SK-N-SH (cell line): ENCODE data around the gene DLG2. TPM values are rescaled to one million over a fixed set of nuclear protein-coding genes. Genes with fewer than 3 reads are reported as not detected.

Experiments used
- CTCF ChIA-PET: fragments of 300-600, 350-600 bp; formaldehyde crosslinking; extraction: SDS; loops from one replicate; lab custom pipeline; 2021; lab: Yijun Ruan, JAX
- POLR2A ChIA-PET: fragments of 350-600 bp; sonication (Branson Sonifier 250); formaldehyde crosslinking; extraction: SDS; loops from one replicate; lab custom pipeline; 2020; ENCODE audit warnings: antibody characterized with exemption, inconsistent platforms; lab: Yijun Ruan, JAX
- DNase-seq: peaks from one replicate; pipeline ENCODE4 v3.0.0; 2012
- H2AFZ ChIP-seq: fragments of 200-600 bp; sonication (generic); 2 replicates; pipeline ENCODE4 v1.8.1; 2016; ENCODE audit warnings: antibody characterized with exemption, mild to moderate bottlenecking, low read depth
- H3F3A ChIP-seq: fragments of 200-600 bp; sonication (generic); replicated peaks from 2 replicates; pipeline ENCODE3; 2016; ENCODE audit warnings: antibody characterized with exemption, mild to moderate bottlenecking; ENCODE audit not compliant: insufficient read depth
- H3K27ac ChIP-seq, 2 experiments: fragments of 200-500 bp in 1 of 2; fragments of 200-600 bp in 1 of 2; sonication (Bioruptor generic) in 1 of 2; sonication (generic), shearing (Covaris generic) in 1 of 2; 2 replicates each; pipeline versions ENCODE4 v1.5.1 to v1.6.1; 2014 to 2016; ENCODE audit warnings: low read depth in 2 of 2, inconsistent platforms in 1 of 2, low read length in 1 of 2, mild to moderate bottlenecking in 1 of 2, mixed read lengths in 1 of 2
- H3K27me3 ChIP-seq: fragments of 200-600 bp; sonication (generic), shearing (Covaris generic); 2 replicates; pipeline ENCODE4 v1.6.1; 2016; ENCODE audit warnings: mixed run types; ENCODE audit not compliant: insufficient read depth
- H3K36me3 ChIP-seq, 2 experiments: fragments of 200-500 bp in 1 of 2; fragments of 200-600 bp in 1 of 2; sonication (Bioruptor generic) in 1 of 2; sonication (generic) in 1 of 2; replicated peaks in 1 of 2; 2 replicates each; pipeline versions ENCODE3 to v1.5.1; 2014 to 2016; ENCODE audit warnings: low read length in 1 of 2, mild to moderate bottlenecking in 1 of 2; ENCODE audit not compliant: insufficient read depth in 2 of 2, control insufficient read depth in 1 of 2
- H3K4me1 ChIP-seq, 2 experiments: fragments of 200-500 bp in 1 of 2; fragments of 200-600 bp in 1 of 2; sonication (Bioruptor generic) in 1 of 2; sonication (generic), shearing (Covaris generic) in 1 of 2; 2 replicates each; pipeline versions ENCODE4 v1.5.1 to v1.6.1; 2014 to 2016; ENCODE audit warnings: low read depth in 1 of 2, low read length in 1 of 2, mixed run types in 1 of 2; ENCODE audit not compliant: insufficient read depth in 2 of 2, control insufficient read depth in 1 of 2
- H3K4me2 ChIP-seq: fragments of 200-600 bp; sonication (generic), shearing (Covaris generic); 2 replicates; pipeline ENCODE4 v1.6.1; 2017; ENCODE audit warnings: mixed run types
- H3K4me3 ChIP-seq, 2 experiments: fragments of 200-500 bp in 1 of 2; fragments of 200-600 bp in 1 of 2; sonication (Bioruptor generic) in 1 of 2; sonication (generic), shearing (Covaris generic) in 1 of 2; 2 replicates each; pipeline versions ENCODE4 v1.5.1 to v1.8.1; 2014 to 2016; ENCODE audit warnings: low read depth in 2 of 2, inconsistent platforms in 1 of 2, low read length in 1 of 2, mild to moderate bottlenecking in 1 of 2, mixed read lengths in 1 of 2, moderate library complexity in 1 of 2
- H3K79me2 ChIP-seq: fragments of 200-600 bp; sonication (generic); 2 replicates; pipeline ENCODE4 v1.8.1; 2017; ENCODE audit warnings: mild to moderate bottlenecking; ENCODE audit not compliant: insufficient read depth
- H3K9ac ChIP-seq: fragments of 200-600 bp; sonication (generic); 2 replicates; pipeline ENCODE4 v1.6.1; 2017; ENCODE audit warnings: mixed run types
- H3K9me2 ChIP-seq: fragments of 200-600 bp; sonication (generic); 2 replicates; pipeline ENCODE4 v1.6.1; 2017; ENCODE audit warnings: mixed run types
- H3K9me3 ChIP-seq: fragments of 200-600 bp; sonication (generic); 2 replicates; pipeline ENCODE4 v1.6.1; 2017; ENCODE audit warnings: mixed run types, mild to moderate bottlenecking, moderate library complexity
- H4K20me1 ChIP-seq: fragments of 200-600 bp; sonication (generic); 2 replicates; pipeline ENCODE4 v1.6.1; 2017; ENCODE audit warnings: mild to moderate bottlenecking, mixed run types; ENCODE audit not compliant: insufficient read depth
- EP300 ChIP-seq, 2 experiments: IDR thresholded peaks; 2 replicates each; pipeline versions ENCODE4 v1.4.0 to v1.6.1; 2012; ENCODE audit warnings: borderline replicate concordance in 1 of 2, low read depth in 1 of 2, low read length in 1 of 2
- EZH2phosphoT487 ChIP-seq: fragments of 200-600 bp; sonication (generic); IDR thresholded peaks from 2 replicates; pipeline ENCODE4 v1.6.1; 2017; ENCODE audit warnings: low read depth, mixed run types, mild to moderate bottlenecking, antibody characterized with exemption, moderate library complexity, borderline replicate concordance
- FOSL2 ChIP-seq: IDR thresholded peaks from 2 replicates; pipeline ENCODE4 v1.4.0; 2012; ENCODE audit warnings: low read depth, mild to moderate bottlenecking, moderate library complexity, borderline replicate concordance
- FOXJ3 ChIP-seq: sonication (generic); formaldehyde crosslinking; IDR thresholded peaks from 2 replicates; pipeline ENCODE4 v1.5.1; 2020; ENCODE audit warnings: mild to moderate bottlenecking, missing genetic modification reagents
- JUND ChIP-seq: IDR thresholded peaks from 2 replicates; pipeline ENCODE4 v1.4.0; 2012
- MXI1 ChIP-seq: IDR thresholded peaks from 2 replicates; pipeline ENCODE4 v1.6.1; 2012; ENCODE audit warnings: mild to moderate bottlenecking, low read depth, low read length, improper control_type of control experiment
- NFIC ChIP-seq: IDR thresholded peaks from 2 replicates; pipeline ENCODE4 v1.4.0; 2012; ENCODE audit warnings: borderline replicate concordance
- NRF1 ChIP-seq: IDR thresholded peaks from 2 replicates; pipeline ENCODE4 v1.6.1; 2012; ENCODE audit warnings: low read depth, mild to moderate bottlenecking, low read length
- POLR2AphosphoS5 ChIP-seq: IDR thresholded peaks from 2 replicates; pipeline ENCODE4 v1.6.1; 2012; ENCODE audit warnings: low read depth, low read length
- RFX5 ChIP-seq: IDR thresholded peaks from 2 replicates; pipeline ENCODE4 v1.6.1; 2012; ENCODE audit warnings: mild to moderate bottlenecking, improper control_type of control experiment, low read length
- RXRA ChIP-seq: IDR thresholded peaks from 2 replicates; pipeline ENCODE4 v1.4.0; 2012; ENCODE audit warnings: low read depth, mild to moderate bottlenecking, borderline replicate concordance
- SMC3 ChIP-seq: IDR thresholded peaks from 2 replicates; pipeline ENCODE4 v1.6.1; 2012; ENCODE audit warnings: low read depth, low read length, improper control_type of control experiment
- TCF12 ChIP-seq: IDR thresholded peaks from 2 replicates; pipeline ENCODE4 v1.4.0; 2012
- WGBS: methylation state at CpG from one replicate; pipeline ENCODE4 v1.1.6; 2017; ENCODE audit warnings: low lambda C conversion rate; 5-methylcytosine and 5-hydroxymethylcytosine counted together
- polyA plus RNA-seq, 3 experiments: library from polyadenylated mRNA; depleted of rRNA; stranded (reverse); fragments of >200 nt; gene quantifications; 2 replicates each; pipeline ENCODE4 v1.2.3, GENCODE V29; 2012
- TF ChIP-seq, protein P1 (sequence below): IDR thresholded peaks from 2 replicates; pipeline ENCODE4 v1.6.1; 2012; ENCODE audit warnings: mild to moderate bottlenecking, low read depth, low read length, moderate library complexity
- TF ChIP-seq, protein P2 (sequence below): IDR thresholded peaks from 2 replicates; pipeline ENCODE4; 2012
- TF ChIP-seq, protein P3 (sequence below): IDR thresholded peaks from 2 replicates; pipeline ENCODE4 v1.4.0; 2012; ENCODE audit warnings: low read depth, borderline replicate concordance
- TF ChIP-seq, protein P4 (sequence below): IDR thresholded peaks from 2 replicates; pipeline ENCODE4 v1.4.0; 2012; ENCODE audit warnings: low read depth, borderline replicate concordance
- TF ChIP-seq, protein P5 (sequence below): fragments of 150-350 bp; IDR thresholded peaks from 2 replicates; pipeline ENCODE4 v1.6.1; 2017; ENCODE audit warnings: antibody characterized with exemption, low read length, low read depth, borderline replicate concordance

The DLG2 gene
- polyA plus RNA-seq, 1 of the 3 experiments (the other 2 are of a cell fraction) = 0.21 TPM

DNA sequence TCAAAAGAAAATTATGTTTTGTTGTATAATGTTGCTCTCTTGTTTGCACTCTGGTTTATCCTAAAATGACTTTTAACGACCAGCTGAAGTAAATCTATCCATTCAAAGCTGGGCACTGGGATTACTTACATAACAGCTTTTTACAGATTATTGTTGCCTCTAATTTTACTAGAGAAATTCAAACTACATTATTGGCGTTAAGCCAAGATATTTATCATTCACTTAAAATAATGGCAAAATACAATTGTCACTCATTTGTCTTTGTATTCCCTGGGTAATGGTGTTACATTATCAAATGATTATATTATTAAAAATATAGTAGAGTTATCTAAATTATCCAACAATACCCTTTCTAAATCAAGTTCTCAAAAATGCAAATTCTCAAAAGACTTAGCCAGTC lies 30.3 kb downstream of the DLG2 start:
- Histone ChIP-seq H3K4me2 (no peak overlapping the region), H3K27me3 (no peaks in the 10 kb centered on the region), H3K36me3 (no peaks in the 10 kb centered on the region), H3K27ac (no peak overlapping the region), H4K20me1 (no peaks in the 10 kb centered on the region), H3K79me2 (no peaks in the 10 kb centered on the region), H3F3A (no peaks in the 10 kb centered on the region), H3K9me2 (no peaks in the 10 kb centered on the region; the same call in 1 of the 2 replicates), H2AFZ (no peak overlapping the region), H3K4me1 (no peaks in the 10 kb centered on the region), H3K4me3 (no peak overlapping the region), H3K9me3 (no peaks in the 10 kb centered on the region), H3K9ac (no peak overlapping the region)
- 16% methylated on average over 2 of the region's 2 CpGs for WGBS
- ChIA-PET POLR2A (no interaction called here), CTCF (interaction anchor here (1.1 kb wide), 1 partner anchor 31 kb away, joined by 3 read pairs; no protein-coding TSS in a partner anchor)
- TF ChIP-seq, protein P1, sequence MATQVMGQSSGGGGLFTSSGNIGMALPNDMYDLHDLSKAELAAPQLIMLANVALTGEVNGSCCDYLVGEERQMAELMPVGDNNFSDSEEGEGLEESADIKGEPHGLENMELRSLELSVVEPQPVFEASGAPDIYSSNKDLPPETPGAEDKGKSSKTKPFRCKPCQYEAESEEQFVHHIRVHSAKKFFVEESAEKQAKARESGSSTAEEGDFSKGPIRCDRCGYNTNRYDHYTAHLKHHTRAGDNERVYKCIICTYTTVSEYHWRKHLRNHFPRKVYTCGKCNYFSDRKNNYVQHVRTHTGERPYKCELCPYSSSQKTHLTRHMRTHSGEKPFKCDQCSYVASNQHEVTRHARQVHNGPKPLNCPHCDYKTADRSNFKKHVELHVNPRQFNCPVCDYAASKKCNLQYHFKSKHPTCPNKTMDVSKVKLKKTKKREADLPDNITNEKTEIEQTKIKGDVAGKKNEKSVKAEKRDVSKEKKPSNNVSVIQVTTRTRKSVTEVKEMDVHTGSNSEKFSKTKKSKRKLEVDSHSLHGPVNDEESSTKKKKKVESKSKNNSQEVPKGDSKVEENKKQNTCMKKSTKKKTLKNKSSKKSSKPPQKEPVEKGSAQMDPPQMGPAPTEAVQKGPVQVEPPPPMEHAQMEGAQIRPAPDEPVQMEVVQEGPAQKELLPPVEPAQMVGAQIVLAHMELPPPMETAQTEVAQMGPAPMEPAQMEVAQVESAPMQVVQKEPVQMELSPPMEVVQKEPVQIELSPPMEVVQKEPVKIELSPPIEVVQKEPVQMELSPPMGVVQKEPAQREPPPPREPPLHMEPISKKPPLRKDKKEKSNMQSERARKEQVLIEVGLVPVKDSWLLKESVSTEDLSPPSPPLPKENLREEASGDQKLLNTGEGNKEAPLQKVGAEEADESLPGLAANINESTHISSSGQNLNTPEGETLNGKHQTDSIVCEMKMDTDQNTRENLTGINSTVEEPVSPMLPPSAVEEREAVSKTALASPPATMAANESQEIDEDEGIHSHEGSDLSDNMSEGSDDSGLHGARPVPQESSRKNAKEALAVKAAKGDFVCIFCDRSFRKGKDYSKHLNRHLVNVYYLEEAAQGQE = no peak
- TF ChIP-seq, protein P2, sequence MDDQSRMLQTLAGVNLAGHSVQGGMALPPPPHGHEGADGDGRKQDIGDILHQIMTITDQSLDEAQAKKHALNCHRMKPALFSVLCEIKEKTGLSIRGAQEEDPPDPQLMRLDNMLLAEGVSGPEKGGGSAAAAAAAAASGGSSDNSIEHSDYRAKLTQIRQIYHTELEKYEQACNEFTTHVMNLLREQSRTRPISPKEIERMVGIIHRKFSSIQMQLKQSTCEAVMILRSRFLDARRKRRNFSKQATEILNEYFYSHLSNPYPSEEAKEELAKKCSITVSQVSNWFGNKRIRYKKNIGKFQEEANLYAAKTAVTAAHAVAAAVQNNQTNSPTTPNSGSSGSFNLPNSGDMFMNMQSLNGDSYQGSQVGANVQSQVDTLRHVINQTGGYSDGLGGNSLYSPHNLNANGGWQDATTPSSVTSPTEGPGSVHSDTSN = no peak
- TF ChIP-seq TCF12 (no peak), EZH2phosphoT487 (no peak), EP300 (IDR thresholded peaks at IDR 0.05; ENCODE audit: borderline replicate concordance in 1 of 2, low read depth in 1 of 2, low read length in 1 of 2) (no peak), FOSL2 (no peak), JUND (no peak), FOXJ3 (CRISPR knock-in tag) (no peak), RXRA (no peak), NRF1 (no peak), SMC3 (no peak), NFIC (no peak), POLR2AphosphoS5 (no peak), MXI1 (no peak), RFX5 (no peak)
- TF ChIP-seq, protein P3, sequence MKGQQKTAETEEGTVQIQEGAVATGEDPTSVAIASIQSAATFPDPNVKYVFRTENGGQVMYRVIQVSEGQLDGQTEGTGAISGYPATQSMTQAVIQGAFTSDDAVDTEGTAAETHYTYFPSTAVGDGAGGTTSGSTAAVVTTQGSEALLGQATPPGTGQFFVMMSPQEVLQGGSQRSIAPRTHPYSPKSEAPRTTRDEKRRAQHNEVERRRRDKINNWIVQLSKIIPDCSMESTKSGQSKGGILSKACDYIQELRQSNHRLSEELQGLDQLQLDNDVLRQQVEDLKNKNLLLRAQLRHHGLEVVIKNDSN = no peak
- TF ChIP-seq, protein P4, sequence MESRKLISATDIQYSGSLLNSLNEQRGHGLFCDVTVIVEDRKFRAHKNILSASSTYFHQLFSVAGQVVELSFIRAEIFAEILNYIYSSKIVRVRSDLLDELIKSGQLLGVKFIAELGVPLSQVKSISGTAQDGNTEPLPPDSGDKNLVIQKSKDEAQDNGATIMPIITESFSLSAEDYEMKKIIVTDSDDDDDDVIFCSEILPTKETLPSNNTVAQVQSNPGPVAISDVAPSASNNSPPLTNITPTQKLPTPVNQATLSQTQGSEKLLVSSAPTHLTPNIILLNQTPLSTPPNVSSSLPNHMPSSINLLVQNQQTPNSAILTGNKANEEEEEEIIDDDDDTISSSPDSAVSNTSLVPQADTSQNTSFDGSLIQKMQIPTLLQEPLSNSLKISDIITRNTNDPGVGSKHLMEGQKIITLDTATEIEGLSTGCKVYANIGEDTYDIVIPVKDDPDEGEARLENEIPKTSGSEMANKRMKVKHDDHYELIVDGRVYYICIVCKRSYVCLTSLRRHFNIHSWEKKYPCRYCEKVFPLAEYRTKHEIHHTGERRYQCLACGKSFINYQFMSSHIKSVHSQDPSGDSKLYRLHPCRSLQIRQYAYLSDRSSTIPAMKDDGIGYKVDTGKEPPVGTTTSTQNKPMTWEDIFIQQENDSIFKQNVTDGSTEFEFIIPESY = no peak
- TF ChIP-seq, protein P5, sequence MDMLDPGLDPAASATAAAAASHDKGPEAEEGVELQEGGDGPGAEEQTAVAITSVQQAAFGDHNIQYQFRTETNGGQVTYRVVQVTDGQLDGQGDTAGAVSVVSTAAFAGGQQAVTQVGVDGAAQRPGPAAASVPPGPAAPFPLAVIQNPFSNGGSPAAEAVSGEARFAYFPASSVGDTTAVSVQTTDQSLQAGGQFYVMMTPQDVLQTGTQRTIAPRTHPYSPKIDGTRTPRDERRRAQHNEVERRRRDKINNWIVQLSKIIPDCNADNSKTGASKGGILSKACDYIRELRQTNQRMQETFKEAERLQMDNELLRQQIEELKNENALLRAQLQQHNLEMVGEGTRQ = no peak
- DNase-seq = no peak
